Measurements from ENCODE around the gene ZXDC. TPM values are rescaled to one million over a fixed set of nuclear protein-coding genes. Genes with fewer than 3 reads are reported as not detected.

Gene ZXDC
- total and polyA plus RNA-seq, 2 donors from 2014 or later = 11.4 to 44.8 TPM

GRCh38 chr3:126484662-126485061, 9.0 kb upstream of the ZXDC start:
- no peaks in the 10 kb centered on the region for H3K36me3 ChIP-seq (ENCODE audit: control insufficient read depth in 2 of 3, insufficient read depth in 3 of 3, low read length in 3 of 3)
- peaks cover 0 to 5% (median 0%) of the 10 kb centered on the region in 3 donors for H3K4me1 ChIP-seq (ENCODE audit: control insufficient read depth in 2 of 3, insufficient read depth in 2 of 3, low read depth in 1 of 3, low read length in 3 of 3)
- intact Hi-C loops (cut with DNase I) = no loop called here
- H3K27me3 ChIP-seq (ENCODE audit: control insufficient read depth, insufficient read depth, low read length) = no peaks in the 10 kb centered on the region
- FAIRE-seq = no peak
- no peak overlapping the region for H3K4me3 ChIP-seq (ENCODE audit: low read length in 3 of 3)
- no peak overlapping the region for H3K27ac ChIP-seq (ENCODE audit: low read depth in 2 of 2, low read length in 2 of 2)
- H3K9ac ChIP-seq (ENCODE audit: low read length in 3 of 3) = no peak overlapping the region
- TF ChIP-seq, protein P1, sequence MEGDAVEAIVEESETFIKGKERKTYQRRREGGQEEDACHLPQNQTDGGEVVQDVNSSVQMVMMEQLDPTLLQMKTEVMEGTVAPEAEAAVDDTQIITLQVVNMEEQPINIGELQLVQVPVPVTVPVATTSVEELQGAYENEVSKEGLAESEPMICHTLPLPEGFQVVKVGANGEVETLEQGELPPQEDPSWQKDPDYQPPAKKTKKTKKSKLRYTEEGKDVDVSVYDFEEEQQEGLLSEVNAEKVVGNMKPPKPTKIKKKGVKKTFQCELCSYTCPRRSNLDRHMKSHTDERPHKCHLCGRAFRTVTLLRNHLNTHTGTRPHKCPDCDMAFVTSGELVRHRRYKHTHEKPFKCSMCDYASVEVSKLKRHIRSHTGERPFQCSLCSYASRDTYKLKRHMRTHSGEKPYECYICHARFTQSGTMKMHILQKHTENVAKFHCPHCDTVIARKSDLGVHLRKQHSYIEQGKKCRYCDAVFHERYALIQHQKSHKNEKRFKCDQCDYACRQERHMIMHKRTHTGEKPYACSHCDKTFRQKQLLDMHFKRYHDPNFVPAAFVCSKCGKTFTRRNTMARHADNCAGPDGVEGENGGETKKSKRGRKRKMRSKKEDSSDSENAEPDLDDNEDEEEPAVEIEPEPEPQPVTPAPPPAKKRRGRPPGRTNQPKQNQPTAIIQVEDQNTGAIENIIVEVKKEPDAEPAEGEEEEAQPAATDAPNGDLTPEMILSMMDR (IDR thresholded peaks at IDR 0.05; ENCODE audit: borderline replicate concordance, extremely low read depth, insufficient read depth) = no peak
- H3K9me3 ChIP-seq (ENCODE audit: control insufficient read depth in 2 of 3, insufficient read depth in 1 of 3, low read length in 3 of 3) = no peaks in the 10 kb centered on the region
- DNase-seq = peak in 1 of 5 donors; percentile 39

GRCh38 chr3:126484148-126484547, 8.5 kb upstream of the ZXDC start:
- H3K27me3 ChIP-seq (ENCODE audit: control insufficient read depth, insufficient read depth, low read length) = no peaks in the 10 kb centered on the region
- intact Hi-C loops (cut with DNase I) = no loop called here

DNA sequence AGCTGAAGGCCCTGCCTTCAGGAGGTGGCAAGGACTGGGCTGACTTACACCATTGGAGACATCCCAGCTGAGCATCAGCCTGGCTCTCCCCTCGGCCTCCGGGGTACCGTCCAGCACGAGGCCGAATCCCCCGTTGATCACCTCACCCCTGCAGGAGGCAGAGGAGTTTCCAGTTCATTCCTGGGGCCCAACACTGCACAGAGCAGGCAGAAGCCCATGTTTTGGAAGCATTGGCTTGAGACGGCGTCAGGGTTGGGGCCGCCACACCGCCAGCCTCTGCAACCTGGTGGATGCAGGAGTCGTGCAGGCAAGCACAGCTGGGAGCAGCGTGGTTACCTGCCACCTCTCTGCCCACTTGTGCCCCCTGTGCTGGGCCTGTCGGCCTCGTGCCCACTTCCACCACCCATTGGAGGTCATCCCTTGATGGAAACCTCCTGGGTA, 7.7 kb upstream of the ZXDC start:
- Histone ChIP-seq H3K36me3 (ENCODE audit: control insufficient read depth in 2 of 3, insufficient read depth in 3 of 3, low read length in 3 of 3) (no peaks in the 10 kb centered on the region), H3K4me3 (ENCODE audit: low read length in 3 of 3) (no peak overlapping the region), H3K27ac (ENCODE audit: low read depth in 2 of 2, low read length in 2 of 2) (no peak overlapping the region), H3K27me3 (ENCODE audit: control insufficient read depth, insufficient read depth, low read length) (no peaks in the 10 kb centered on the region), H3K4me1 (ENCODE audit: control insufficient read depth in 2 of 3, insufficient read depth in 2 of 3, low read depth in 1 of 3, low read length in 3 of 3) (peaks cover 0 to 5% (median 0%) of the 10 kb centered on the region in 3 donors), H3K9ac (ENCODE audit: low read length in 3 of 3) (no peak overlapping the region), H3K9me3 (ENCODE audit: control insufficient read depth in 2 of 3, insufficient read depth in 1 of 3, low read length in 3 of 3) (no peaks in the 10 kb centered on the region)
- peak in 1 of 5 donors; percentile 67 for DNase-seq
- TF ChIP-seq, protein P1 (IDR thresholded peaks at IDR 0.05; ENCODE audit: borderline replicate concordance, extremely low read depth, insufficient read depth) = no peak
- FAIRE-seq = no peak
- intact Hi-C loops (cut with DNase I) = no loop called here

More at GRCh38 chr3:126484148-126484547, 8.5 kb upstream of the ZXDC start:
- DNase-seq (no peak), FAIRE-seq (no peak)
- Histone ChIP-seq H3K4me3 (ENCODE audit: low read length in 3 of 3) (no peak overlapping the region), H3K9ac (ENCODE audit: low read length in 3 of 3) (no peak overlapping the region), H3K27ac (ENCODE audit: low read depth in 2 of 2, low read length in 2 of 2) (no peak overlapping the region), H3K9me3 (ENCODE audit: control insufficient read depth in 2 of 3, insufficient read depth in 1 of 3, low read length in 3 of 3) (no peaks in the 10 kb centered on the region), H3K36me3 (ENCODE audit: control insufficient read depth in 2 of 3, insufficient read depth in 3 of 3, low read length in 3 of 3) (no peaks in the 10 kb centered on the region), H3K4me1 (ENCODE audit: control insufficient read depth in 2 of 3, insufficient read depth in 2 of 3, low read depth in 1 of 3, low read length in 3 of 3) (peaks cover 0 to 5% (median 0%) of the 10 kb centered on the region in 3 donors)
- TF ChIP-seq, protein P1 (IDR thresholded peaks at IDR 0.05; ENCODE audit: borderline replicate concordance, extremely low read depth, insufficient read depth) = no peak
